SH-SY5Y (cell line): Measurements from ENCODE around the gene RSPH6A.

Experiments used
- GATA2 ChIP-seq: IDR thresholded peaks from 2 replicates; pipeline ENCODE4 v1.6.1; 2011; ENCODE audit warnings: mild to moderate bottlenecking, low read depth, low read length
- GATA3 ChIP-seq: IDR thresholded peaks from 2 replicates; pipeline ENCODE4 v1.6.1; 2011; ENCODE audit warnings: low read depth, mild to moderate bottlenecking, low read length, moderate library complexity

The RSPH6A gene

DNA sequence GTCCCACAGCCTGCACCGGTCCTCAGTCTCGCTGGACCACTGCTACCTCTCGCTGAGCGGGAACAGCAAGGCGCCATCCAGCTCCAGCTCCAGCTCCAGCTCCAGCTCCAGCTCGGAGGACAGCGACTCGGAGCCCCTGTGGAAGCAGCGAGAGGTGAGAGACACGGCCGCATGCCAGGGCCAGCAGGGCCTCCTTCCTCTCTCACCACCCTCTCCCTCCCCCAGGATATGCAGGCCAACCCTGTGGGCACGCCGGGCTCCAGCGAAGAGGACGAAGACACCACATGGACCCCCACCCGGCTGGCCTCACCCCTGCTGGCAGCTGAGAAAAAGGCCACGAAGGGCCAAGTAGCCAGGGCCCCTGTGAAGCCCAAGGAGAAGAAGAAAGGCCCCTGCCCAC is 53.4 kb downstream of the RSPH6A start:
- TF ChIP-seq GATA3: no peak
- TF ChIP-seq GATA2: no peak

DNA sequence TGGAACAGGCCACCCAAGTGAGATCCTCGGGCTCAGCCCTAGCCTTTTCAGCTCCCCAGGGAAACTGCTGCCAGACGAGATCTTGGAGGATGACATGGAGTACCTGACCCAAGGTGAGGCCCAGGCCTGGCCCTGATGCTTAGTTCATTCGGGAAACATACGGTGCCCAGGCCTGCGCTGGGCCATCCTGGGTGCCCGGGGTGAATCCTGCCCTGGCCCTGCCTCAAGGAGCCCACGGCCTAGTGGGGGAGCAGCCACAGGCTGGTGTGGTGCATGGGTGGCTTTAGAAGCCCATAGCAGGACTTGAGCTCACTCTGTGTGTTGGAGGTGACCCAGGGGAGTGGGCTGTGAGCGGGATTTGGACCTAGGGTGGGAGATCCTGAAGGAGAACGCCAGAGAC is 56.2 kb downstream of the RSPH6A start:
- TF ChIP-seq GATA3: no peak
- no peak for TF ChIP-seq GATA2

DNA sequence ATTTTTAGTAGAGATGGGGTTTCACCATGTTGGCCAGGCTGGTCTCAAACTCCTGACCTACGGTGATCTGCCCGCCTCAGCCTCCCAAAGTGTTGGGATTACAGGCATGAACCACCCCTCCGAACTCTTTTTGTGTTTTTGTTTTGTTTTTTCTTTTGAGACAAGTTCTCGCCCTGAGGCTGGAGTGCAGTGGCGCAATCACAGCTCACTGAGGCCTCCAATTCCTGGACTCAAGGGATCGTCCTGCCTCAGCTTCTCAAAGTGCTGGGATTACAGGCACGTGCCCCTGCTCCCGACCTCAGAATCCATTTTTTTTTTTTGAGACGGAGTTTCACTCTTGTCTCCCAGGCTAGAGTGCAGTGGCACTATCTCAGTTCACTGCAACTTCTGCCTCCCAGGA is 57.4 kb downstream of the RSPH6A start:
- TF ChIP-seq GATA3 (no peak), GATA2 (no peak)

DNA sequence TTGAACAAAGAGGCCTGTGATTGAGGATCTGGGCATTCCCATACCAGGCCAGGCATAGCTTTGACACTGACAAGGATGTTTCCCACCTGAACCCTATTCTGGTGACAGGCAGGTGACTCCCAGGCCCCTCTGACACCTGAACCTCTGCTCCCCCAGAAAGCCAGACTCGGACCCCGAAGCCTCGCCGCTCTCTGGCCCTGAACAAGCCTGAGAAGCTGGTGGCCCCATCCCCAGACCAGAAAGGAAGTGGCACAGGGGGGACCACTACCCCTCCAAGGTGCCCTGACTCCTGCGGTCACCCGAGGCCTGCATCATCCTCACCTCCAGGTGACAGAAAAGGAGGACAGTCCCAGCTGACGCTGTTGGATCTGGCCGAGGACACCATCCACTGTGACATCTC is 60.8 kb downstream of the RSPH6A start:
- no peak for TF ChIP-seq GATA2
- no peak for TF ChIP-seq GATA3

DNA sequence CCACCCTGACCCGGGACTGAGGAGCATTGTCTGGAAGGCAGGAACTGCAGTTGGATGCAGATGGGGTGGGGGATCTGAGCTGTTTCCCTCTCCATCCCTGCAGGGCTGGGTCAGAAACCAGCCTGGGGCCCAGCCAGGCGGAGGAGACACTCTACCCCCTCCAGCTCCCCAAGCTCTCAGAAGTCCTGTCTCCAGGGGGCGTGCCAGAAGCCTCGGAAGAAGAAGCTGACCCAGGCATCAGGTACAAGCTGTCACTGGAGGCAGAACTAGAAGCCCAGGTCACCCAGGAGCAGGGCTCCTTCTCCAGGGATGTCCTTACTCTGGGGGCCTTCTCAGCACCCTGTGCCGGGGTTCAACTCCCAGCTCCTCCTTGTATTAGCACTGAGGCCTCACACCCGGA is 61.6 kb downstream of the RSPH6A start:
- TF ChIP-seq GATA3 (no peak), GATA2 (no peak)

DNA sequence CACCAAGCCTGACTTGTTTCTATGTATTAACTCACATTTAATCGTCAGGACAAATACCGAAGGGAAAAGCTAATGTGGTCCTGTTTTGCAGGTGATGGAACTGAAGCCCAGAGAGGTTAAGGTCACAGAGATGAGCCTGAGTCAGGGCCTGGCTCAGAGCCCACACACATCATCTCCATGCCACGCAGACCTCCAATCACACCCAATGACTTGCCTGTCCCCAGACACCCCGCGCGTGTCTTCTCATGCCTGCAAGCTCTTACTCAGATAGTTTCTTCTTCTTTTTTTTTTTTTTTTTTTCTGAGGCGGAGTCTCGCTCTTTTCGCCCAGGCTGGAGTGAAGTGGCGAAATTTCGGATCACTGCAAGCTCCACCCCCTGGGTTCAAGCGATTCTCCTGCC is 62.5 kb downstream of the RSPH6A start:
- TF ChIP-seq GATA2 (no peak), GATA3 (no peak)

DNA sequence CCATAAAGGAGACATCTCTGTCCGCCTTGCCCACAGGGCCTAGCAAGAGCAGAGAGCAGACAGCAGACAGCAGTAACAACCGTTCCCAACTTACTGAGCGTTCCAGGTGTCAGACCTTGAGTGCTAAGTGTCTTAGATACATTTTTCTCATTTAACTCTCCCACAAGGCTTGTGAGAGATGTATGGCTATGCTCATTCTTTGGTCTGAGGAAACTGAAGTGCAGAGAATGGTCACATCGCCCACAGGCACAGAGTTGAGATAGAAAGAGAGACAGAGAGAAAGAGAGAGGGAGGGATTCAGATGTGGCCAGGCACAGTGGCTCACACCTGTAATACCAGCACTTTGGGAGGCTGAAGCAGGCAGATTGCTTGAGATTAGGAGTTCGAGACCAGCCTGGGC is 67.6 kb downstream of the RSPH6A start:
- TF ChIP-seq GATA2 (no peak), GATA3 (no peak)

DNA sequence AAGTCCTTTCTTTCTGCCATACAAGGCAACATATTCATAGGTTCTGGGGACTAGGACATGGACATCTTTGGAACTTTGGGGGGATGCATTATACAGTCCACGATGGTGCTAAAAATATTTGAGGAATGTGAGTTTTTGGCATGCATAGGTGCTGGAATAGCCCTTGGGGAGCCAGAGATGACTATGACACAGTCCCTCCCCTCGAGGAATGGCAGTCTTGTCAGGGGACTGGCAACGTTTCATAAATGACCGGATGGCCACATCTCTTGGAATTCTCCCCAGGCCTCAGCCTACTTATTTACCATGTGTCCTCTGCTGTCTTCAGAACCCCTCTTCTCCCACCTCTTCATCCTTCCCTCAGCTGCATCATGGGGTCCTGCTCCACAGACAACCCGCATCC is 68.2 kb downstream of the RSPH6A start:
- TF ChIP-seq GATA2 (no peak), GATA3 (no peak)
